GM20431 (cell line): ENCODE data around the gene RPTOR.
"Not testable (repeated sequence)": the region's sequence is repeated elsewhere in the genome, so short reads cannot be mapped to it uniquely, and the experiment has no call there.

ENCODE experiments used
- in situ Hi-C: fragments of 300-500 bp; cut with MseI, MboI; formaldehyde crosslinking; loops from one replicate; pipeline ENCODE4 v1.15.0; 2020; ENCODE audit warnings: low sequenced_read_pairs; ENCODE audit not compliant: unreplicated experiment

RPTOR gene, protein sequence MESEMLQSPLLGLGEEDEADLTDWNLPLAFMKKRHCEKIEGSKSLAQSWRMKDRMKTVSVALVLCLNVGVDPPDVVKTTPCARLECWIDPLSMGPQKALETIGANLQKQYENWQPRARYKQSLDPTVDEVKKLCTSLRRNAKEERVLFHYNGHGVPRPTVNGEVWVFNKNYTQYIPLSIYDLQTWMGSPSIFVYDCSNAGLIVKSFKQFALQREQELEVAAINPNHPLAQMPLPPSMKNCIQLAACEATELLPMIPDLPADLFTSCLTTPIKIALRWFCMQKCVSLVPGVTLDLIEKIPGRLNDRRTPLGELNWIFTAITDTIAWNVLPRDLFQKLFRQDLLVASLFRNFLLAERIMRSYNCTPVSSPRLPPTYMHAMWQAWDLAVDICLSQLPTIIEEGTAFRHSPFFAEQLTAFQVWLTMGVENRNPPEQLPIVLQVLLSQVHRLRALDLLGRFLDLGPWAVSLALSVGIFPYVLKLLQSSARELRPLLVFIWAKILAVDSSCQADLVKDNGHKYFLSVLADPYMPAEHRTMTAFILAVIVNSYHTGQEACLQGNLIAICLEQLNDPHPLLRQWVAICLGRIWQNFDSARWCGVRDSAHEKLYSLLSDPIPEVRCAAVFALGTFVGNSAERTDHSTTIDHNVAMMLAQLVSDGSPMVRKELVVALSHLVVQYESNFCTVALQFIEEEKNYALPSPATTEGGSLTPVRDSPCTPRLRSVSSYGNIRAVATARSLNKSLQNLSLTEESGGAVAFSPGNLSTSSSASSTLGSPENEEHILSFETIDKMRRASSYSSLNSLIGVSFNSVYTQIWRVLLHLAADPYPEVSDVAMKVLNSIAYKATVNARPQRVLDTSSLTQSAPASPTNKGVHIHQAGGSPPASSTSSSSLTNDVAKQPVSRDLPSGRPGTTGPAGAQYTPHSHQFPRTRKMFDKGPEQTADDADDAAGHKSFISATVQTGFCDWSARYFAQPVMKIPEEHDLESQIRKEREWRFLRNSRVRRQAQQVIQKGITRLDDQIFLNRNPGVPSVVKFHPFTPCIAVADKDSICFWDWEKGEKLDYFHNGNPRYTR (N-terminal part only)

DNA sequence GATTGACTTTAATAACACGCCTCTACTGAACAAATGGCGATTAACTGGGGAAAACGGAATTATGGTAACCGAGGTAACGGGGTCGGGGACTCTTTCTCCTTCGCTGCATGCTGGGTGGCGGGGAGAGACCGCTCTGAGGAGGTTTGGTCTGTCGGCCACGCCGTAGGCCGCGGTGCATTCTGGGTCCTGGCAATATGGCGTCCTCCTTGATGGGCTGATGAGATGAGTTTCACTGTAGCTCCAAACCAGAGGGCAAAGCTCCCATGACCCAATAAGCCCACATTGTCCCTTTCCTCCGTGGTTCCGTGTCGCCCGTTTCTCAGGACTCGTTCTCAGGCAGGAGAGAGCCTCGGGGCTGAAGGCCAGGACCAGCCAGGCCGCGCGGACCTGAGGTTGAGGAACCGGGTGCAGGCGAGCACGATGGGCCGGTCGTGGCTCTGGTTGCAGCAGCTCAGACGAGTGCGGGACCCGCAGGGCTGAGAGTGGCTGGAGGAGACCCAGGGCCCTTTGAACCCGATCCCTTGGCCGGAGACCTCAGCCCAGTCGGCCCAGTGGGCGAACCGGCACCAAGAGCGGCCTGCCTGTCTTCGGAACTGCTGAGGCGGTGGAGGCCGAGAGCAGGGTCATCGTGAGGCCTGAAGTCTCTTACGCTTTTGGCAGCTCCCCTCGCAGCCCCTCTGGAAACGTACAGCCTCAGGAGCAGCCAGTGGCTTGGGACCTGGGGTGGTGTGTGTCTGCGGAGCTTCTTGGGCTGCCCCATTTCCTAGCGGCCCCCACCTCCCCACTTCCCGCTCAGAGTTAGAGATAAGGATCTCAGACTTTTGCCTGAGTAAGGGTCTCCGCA is at the start of gene RPTOR:
Gene RPTOR, plus strand, starts transcription at position 184 of the 844 bp plus-strand sequence. CDS start 792 bp downstream, outside the sequence.
- in situ Hi-C loops: no loop called here

DNA sequence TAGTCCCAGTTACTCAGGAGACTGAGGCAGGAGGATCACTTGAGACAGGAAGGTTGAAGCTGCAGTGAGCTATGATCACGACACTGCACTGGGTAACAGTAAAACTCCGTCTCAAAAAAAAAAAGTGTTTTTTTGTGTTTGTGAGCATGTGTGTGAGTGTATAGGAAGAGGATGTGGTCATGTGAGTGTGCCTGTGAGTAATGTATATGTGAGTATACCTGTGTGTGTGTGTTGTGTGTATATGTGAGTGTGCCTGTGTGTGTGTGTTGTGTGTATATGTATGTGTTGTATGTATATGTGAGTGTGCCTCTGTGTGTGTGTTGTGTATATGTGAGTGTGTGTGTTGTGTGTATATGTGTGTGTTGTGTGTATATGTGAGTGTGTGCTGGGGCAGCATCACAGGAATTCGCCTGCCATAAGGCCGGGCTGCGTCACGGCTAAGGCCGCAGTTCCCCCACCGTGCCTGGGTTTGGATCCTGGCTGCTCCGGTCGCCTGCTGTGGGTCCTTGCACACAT is 46.9 kb upstream of the RPTOR start:
- in situ Hi-C loops: no loop called here

DNA sequence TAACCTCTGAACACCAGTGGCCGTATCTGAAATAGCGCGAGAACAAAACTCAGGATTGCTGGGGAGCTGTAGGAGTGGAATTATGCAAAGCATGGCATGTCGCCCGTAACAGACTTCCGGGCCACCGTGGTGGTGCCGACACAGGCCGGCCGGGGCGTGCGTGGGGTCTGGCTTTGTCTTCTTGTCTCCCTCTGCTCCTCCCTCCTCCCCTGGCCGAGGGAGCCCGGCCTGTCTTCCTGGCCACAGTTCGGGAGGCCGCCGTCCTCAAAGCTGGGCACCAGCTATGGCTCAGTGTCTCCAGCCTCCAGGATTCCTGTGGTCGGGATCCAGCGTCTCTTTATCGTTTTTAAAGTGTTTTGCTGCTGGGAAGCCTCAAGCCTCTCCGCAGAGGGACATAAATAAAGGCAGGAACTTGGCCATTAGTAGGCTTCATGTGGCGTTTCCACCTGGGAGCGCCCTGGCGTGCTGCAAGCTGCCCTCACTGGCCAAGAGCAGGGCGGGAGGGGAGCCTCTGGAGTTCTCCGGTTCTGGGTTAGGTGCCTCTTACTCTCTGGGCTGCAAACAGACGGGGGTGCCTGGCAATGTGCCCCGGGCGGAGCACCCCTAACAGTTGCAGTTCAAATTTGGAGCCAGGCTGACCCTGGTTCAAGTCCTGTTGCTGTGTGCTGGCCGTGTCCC is 46.3 kb upstream of the RPTOR start:
- in situ Hi-C loops: no loop called here

DNA sequence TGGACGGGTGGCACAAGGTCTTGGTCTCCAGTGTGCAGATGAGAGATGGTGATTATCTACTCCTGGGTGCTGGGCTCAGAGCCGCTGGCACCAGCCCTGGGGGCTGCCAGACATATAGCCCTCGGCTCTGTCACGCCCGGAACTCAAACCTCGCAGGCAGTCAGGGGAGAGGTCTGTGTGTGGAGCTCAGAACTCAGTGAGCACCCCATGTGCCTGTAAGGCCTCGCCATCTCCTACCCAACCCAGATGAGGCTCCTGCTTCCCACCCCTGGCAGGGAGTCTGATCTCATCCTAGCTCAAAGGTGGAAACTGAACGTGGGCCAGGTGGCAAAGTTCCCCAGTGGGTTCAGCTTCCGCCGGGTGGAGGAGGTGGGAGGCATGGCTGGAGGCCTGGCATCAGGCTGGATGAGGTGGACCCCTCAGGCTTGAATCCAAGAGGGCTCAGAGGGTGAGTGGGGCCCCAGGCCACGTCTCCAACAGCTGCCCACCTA is 45.7 kb upstream of the RPTOR start:
- in situ Hi-C loops: no loop called here

DNA sequence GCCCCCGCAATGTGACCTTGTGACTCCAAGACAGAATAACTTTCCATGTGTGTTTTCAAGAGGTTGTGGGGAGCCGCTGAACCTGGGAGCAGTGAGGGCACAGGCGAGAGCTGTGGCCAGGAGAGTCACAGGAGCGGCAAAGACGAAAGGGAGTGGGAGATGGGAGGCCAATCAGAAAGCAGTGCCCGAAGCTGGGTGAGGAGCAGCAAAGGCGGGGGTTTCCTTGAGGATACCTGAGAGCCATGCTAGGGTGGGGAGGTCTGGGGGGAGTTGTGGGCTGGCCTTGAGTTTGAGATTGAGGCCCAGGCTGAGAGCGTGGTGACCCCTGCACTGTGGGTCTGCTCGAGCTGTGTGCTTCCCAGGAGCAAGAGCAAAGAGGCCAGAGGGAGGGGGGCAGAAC is 45.1 kb upstream of the RPTOR start:
- in situ Hi-C loops: no loop called here

DNA sequence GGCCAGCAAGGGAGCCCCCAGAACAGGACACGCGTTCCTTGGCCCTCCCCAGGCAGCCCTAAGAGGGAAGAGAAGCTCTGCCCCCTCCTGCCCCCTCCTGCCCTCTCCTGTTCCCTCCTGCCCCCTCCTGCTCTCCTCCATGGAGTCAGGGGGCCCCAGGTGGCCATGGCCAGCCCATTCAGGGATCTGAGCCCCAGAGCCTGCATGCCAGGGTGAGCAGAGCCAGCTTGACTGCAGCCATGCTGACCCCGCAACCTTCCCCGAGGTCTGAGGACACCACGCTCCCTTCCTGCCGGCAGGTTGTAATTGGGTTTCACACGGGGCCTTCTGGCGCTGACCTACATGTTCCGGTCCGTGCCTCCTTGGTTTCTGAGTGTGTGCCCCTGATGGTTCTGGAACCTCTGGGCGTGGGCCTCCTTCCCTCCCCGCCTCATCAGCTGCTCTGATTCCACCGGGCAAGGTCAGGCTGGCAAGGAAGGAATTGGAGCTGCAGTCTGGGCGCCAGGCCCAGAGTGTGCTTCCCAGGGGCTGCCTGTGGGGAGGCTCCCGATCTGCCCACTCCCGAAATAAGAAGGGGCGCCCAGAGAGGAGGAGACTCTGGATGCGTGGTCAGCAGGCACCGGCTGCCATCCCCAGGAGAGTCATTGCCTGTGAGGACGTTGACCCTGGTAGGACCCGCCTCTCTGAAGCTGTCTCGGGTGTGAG is 44.5 kb upstream of the RPTOR start:
- in situ Hi-C loops: no loop called here

DNA sequence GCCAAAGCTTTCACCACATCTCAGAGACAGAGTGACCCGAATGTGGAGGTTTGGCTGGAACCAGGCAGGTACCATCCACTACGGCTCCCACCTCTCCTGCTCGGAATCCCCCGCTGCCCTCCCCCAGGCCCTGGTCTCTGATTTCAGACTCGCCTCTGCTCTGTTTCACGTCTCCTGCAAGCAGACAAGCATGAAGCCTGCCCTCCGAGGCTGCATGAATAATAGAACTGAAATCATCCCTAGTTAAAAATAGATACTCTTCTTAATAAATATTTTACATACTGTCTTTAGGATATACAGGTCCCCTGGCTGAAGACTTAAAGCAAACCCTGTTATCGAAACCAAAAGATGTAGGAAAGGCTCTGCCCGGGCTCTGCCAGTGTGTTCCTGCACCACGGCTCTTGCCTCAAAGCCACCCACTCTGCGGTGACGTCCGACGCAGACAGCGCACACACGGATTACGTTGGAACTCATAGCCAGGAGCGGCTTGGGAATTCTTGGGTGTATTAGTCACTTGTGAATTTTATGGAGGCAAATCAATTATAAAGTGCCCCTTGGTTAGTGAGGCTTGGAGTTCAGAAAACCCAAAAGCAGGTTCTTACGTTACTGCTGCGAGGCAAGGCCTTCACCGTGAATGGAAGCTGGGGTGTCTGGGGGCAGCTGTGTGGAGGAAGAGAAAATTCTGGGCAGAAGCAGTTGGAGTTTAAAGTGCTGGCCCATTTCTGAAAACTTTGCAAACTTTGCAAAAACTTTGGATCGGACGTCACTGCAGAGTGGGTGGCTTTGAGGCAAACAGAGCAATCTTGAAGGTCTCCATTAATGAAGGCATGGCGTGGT is 42.7 kb upstream of the RPTOR start:
- in situ Hi-C loops: no loop called here

DNA sequence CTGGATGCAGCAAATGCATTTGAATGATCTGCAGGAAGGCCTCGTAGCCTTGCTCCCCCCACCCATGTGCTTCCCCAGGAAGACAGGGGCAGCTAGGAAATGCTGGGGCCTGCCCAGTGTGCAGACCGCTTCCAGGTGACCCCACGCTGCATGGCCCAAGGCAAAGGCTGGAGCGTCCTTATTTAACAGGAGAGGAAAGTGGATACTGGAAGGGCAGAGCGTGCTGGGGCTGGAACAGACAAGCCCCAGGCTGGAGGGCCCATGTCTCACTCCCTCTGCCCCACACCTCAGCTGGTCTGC is 42.1 kb upstream of the RPTOR start:
- in situ Hi-C loops: no loop called here

DNA sequence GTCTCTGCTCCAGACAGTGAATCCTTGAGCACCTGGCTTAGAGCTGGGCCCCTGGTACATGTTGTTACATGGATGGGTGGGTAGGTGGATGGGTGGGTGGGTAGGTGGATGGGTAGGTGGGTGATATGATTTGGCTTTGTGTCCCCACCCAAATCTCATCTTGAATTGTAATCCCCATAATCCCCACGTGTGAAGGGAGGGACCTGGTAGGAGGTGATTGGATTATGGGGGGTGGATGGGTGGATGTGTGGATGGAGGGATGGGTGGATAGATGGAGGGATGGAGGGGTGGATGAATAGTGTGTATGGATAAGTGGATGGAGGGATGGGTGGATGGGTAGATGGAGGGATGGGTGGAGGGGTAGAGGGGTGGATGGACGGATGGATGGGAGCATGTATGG is 41.6 kb upstream of the RPTOR start:
- in situ Hi-C loops: no loop called here

DNA sequence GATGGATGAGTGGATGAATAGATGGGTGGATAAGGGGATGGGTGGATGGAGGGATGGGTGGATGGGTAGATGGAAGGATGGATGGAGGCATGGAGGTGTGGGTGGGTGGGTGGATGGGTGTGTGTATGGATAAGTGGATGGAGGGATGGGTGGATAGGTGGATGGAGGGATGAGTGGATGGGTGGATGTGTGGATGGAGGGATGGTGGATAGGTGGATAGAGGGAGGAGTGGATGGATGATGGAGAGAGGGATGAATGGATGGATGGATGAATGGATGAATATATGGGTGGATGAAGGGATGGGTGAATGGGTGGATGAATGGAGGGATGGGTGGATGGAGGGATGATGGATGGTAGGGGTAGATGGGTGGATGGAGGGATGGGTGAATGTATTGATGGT is 40.7 kb upstream of the RPTOR start:
- in situ Hi-C loops: no loop called here

DNA sequence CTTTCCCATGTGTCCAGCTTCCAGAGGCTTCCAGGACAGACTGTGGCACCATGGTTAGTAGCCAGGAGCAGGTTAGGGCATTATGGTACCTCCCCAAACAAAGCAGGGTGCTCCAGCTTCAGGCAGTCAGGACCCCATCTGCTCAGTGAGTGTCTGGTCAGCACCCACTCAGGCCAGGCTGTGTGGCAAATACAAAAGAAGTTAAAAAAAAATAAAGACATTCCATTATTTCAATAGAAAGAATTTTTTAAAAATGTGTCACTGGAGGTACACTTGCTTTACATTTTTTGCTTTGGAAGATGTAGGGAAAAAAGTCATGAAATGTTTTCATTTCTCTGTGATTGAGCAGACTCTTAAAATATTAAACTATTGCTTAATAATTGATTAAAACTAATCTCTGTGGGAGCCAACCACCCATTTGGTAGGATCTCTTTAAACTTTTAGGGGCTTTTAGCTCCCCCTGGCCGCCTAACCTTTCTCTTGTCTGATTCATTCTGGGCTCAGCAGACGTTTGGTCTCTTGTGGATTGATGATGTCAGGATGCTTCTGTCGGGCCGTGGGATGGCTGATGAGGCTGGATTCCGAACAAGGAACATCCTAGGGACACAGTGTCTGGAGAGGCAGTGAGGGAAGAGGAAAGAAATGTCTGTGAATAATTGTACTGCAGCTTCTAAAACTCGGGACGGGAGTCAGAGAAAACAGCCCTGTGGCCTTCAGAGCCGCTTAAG is 39.8 kb upstream of the RPTOR start:
- in situ Hi-C loops: no loop called here

DNA sequence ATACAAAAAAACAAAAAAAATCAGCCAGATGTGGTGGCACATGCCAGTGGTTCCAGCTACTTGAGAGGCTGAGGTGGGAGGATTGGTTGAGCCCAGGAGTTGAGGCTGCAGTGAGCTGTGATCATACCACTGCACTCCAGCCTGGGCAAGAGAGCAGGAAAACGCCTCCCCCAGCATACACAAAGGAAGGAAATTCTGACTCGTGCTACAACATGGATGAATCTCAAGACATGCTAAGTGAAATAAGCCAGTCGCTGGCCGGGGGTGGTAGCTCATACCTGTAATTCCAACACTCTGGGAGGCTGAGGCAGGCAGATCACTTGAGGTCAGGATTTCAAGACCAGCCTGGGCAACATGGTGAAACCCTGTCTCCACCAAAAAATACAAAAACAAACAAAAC is 37.5 kb upstream of the RPTOR start:
- in situ Hi-C loops: not testable (repeated sequence)

DNA sequence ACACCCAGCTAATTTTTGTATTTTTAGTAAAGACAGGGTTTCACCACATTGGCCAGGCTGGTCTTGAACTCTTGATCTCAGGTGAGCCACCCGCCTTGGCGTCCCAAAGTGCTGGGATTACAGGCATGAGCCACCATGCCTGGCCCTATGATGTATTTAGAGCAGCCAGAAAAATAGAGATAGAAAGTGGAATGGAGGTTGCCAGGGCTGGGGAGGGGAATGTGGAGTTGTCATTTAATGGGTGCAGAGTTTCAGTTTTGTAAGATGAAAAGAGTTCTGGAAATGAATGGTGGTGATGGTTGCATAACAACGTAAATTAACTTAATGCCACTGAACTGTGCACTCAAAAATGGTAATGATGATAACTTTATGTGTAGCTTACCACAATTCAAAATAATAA is 36.7 kb upstream of the RPTOR start:
- in situ Hi-C loops: no loop called here

DNA sequence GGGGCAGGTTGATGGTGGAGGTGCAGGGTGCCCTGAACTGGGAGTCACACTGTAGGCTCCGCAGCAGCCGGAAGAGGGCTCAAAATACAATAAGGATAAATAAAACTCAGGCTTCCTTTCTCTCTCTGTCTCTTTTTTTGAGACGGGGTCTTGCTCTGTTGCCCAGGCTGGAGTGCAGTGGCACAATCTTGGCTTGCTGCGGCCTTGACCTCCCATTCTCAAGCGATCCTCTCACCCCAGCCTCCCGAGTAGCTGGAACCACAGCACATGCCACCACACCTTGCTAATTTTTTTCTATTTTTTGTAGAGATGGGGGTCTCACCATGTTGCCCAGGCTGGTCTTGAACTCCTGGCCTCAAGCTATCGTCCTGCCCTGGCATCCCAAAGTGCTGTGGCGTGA is 35.3 kb upstream of the RPTOR start:
- in situ Hi-C loops: no loop called here

DNA sequence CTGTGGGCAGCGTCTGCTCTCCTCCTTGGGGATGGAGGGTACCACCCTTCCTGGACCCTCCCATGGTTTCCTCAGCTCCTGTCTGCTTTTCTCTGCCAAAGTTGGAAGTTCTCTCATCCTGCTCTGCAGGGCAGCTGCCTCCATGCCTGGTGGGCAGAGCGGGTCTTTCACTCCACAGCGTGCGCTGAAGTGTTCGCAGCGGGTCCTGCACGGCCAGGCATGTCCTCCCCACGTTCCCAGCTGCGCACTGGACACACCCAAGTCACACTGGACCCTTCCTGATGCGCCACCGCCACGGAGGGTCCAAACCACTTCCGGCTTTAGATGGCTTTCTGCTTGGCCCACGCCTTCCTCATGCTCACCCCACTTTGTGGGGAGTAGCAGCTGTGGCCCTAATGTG is 34.5 kb upstream of the RPTOR start:
- in situ Hi-C loops: no loop called here

DNA sequence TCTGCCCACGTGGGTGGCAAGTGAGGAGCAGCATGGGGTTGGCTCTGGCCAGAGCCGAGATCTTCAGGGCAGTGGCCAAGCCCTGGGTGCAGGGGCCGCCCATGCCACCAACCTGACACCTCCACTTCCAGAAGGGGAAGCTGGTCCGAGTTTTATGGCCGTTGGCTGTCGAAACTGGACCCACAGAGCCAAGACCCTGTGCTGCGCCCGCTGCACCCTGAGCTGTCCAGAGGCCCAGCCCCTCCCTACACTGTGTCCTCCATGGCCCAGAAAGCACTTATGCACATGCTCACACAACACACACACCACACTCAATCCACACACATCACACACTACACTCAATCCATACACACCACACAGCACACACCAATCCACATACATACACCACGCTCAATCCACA is 33.9 kb upstream of the RPTOR start:
- in situ Hi-C loops: no loop called here
